ENCODE results near the gene FOSB. TPM values are rescaled to one million over a fixed set of nuclear protein-coding genes. Genes with fewer than 3 reads are reported as not detected.
A peak's percentile ranks its signal among the peaks of the same experiment; 100 is the strongest.

Gene FOSB
- total RNA-seq, 1 donor from 2014 or later, result 20.4 TPM

DNA sequence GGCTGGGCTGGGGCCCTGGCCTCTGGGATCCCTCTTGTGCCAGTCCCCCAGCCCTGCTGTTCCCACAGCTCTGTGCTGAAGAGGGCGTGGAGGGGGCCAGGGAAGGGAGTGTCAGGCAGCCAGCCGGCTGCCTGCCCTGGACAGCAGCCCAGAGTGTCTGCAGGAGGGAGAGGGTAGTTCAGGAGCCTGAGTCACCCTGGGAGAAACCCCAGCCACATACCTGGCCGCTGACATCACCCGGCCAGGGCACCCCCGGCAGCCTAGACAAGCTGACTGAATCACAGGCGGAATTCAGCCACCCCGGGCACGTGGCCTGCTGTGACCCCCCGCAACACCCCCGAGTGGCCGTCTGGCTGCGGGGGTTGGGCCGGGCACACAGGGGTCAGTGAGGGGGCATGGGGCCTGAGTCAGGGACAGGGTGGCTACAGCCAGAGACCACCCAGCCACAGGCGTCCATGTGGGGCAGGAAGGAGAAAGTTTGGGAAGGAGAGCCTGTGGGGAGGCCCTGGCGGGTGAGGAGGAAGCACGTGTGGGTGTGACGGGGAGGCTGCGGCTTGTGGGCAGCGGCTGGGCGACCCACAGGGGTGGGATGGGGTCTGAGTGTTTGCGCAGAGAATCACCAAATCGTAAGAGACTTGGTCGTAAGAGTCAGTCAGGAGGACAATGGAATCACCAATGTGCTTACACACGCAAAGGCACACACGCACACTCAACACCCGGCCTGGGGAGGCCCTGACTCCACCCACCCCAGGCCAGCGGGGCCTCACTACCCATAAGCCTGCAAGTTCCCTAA lies 11.9 kb upstream of the FOSB start:
- POLR2A ChIA-PET, result interaction anchor here (0.7 to 2.4 kb wide), 3 partner anchors 12 to 56 kb away, joined by 3 to 33 read pairs (median 4); partner anchors contain the start of gene FOSB

DNA sequence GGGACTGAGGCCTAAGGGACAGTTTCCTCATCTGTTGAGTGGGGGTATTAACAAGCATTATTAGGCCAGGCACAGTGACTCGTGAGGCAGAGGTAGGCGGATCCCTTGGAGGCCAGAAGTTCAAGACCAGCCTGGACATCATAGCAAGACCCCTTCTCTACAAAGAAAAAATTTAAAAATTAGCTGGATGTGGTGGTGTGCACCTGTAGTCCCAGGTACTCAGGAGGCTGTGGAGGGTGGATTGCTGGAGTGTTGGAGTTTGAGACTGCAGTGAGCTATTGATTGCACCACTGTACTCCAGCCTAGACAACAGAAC lies 11.3 kb upstream of the FOSB start:
- intact Hi-C loops (cut with micrococcal nuclease), result loop anchor here (1.0 kb wide), 1 partner anchor 11 kb away; the partner anchor contains the start of gene FOSB
- peaks cover 43% of the 10 kb centered on the region for H3K4me1 Mint-ChIP-seq

More for the DNA sequence above, 11.9 kb upstream of the FOSB start:
- Mint-ChIP-seq H3K36me3 (ENCODE audit: low read depth) (no peaks in the 10 kb centered on the region), H3K27me3 (no peaks in the 10 kb centered on the region), H3K27ac (peak overlapping the region; percentile 80), H3K4me3 (peak overlapping the region; percentile 67), H3K9me3 (no peaks in the 10 kb centered on the region), H3K4me1 (peaks cover 44% of the 10 kb centered on the region)
- ATAC-seq (ENCODE audit: low read depth) (peak; percentile 59), DNase-seq (peak; percentile 69)
- CTCF ChIA-PET, result interaction anchor here (2.0 to 2.8 kb wide), 2 partner anchors 16 to 23 kb away, joined by 6 to 12 read pairs; no protein-coding TSS in a partner anchor
- intact Hi-C loops (cut with micrococcal nuclease), result loop anchor here (1.0 kb wide), 1 partner anchor 11 kb away; the partner anchor contains the start of gene FOSB
- TF ChIP-seq, protein P1, sequence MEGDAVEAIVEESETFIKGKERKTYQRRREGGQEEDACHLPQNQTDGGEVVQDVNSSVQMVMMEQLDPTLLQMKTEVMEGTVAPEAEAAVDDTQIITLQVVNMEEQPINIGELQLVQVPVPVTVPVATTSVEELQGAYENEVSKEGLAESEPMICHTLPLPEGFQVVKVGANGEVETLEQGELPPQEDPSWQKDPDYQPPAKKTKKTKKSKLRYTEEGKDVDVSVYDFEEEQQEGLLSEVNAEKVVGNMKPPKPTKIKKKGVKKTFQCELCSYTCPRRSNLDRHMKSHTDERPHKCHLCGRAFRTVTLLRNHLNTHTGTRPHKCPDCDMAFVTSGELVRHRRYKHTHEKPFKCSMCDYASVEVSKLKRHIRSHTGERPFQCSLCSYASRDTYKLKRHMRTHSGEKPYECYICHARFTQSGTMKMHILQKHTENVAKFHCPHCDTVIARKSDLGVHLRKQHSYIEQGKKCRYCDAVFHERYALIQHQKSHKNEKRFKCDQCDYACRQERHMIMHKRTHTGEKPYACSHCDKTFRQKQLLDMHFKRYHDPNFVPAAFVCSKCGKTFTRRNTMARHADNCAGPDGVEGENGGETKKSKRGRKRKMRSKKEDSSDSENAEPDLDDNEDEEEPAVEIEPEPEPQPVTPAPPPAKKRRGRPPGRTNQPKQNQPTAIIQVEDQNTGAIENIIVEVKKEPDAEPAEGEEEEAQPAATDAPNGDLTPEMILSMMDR (IDR thresholded peaks at IDR 0.05), result no peak

DNA sequence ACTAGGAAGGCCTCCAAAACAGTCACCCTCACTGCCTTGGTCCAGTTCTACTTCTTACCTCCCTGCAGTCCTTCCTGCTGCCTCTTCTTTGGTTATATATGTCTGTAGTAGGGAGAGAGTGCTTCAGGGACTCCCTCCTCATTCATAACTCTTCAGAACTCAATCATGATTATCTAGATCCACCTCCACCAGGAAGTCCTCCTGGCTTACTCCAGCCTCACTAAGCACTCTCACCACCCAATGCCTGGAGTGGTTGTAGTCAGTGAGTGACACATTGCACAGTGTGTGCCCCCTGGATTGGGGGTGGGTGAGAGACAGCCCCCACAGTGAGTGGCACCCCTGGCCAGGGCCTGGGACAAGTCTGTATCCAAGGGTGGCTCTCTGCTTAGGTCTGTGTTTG lies 10.0 kb upstream of the FOSB start:
- Mint-ChIP-seq H3K4me1 (peaks cover 36% of the 10 kb centered on the region), H3K36me3 (ENCODE audit: low read depth) (no peaks in the 10 kb centered on the region), H3K27me3 (no peaks in the 10 kb centered on the region), H3K27ac (no peak overlapping the region), H3K4me3 (no peak overlapping the region), H3K9me3 (no peaks in the 10 kb centered on the region)
- intact Hi-C loops (cut with micrococcal nuclease), result no loop called here
- CTCF ChIA-PET, result interaction anchor here (2.8 kb wide), 1 partner anchor 18 kb away, joined by 12 read pairs; no protein-coding TSS in a partner anchor
- TF ChIP-seq, protein P1 (IDR thresholded peaks at IDR 0.05), result no peak
- ATAC-seq (ENCODE audit: low read depth), result no peak
- POLR2A ChIA-PET, result interaction anchor here (1.0 to 2.4 kb wide), 2 partner anchors 9 to 10 kb away, joined by 4 to 33 read pairs; partner anchors contain the start of gene FOSB
- DNase-seq, result no peak

More for the DNA sequence above, 11.3 kb upstream of the FOSB start:
- no peak for DNase-seq
- TF ChIP-seq, protein P1 (IDR thresholded peaks at IDR 0.05), result no peak
- no peaks in the 10 kb centered on the region for H3K36me3 Mint-ChIP-seq (ENCODE audit: low read depth)
- CTCF ChIA-PET, result interaction anchor here (2.8 kb wide), 1 partner anchor 17 kb away, joined by 12 read pairs; no protein-coding TSS in a partner anchor
- POLR2A ChIA-PET, result interaction anchor here (0.6 to 2.4 kb wide), 5 partner anchors 12 to 244 kb away, joined by 3 to 33 read pairs (median 4); partner anchors contain the start of gene FOSB
- no peaks in the 10 kb centered on the region for H3K9me3 Mint-ChIP-seq
- no peak overlapping the region for H3K4me3 Mint-ChIP-seq
- no peaks in the 10 kb centered on the region for H3K27me3 Mint-ChIP-seq
- no peak for ATAC-seq (ENCODE audit: low read depth)
- no peak overlapping the region for H3K27ac Mint-ChIP-seq

DNA sequence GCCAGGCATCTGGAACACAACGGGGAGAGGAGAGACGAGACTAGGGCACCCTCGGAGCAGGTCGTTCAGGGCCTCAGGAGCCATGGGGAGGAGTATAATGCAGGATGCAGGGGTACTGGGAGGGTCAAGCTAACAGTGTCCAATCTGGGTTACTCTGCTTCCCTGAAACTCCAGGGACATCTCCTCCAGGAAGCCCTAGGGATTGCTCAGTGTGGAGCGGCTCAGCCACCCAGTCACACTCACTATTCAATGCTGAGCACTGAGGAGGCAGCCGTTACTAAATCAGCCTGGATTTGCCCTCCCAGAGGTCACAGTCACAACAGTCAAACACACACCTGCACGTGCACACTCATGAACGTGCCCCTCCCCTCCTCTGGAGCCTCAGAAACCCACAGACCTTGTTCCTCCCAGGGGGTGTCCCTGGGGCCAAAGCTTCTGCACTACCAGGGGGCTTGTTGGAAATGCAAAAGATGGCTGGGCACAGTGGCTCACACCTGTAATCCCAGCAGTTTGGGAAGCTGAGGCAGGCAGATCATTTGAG lies 6.9 kb upstream of the FOSB start:
- no peaks in the 10 kb centered on the region for H3K36me3 Mint-ChIP-seq (ENCODE audit: low read depth)
- POLR2A ChIA-PET, result interaction anchor here (1.4 kb wide), 1 partner anchor 22 kb away, joined by 3 read pairs; no protein-coding TSS in a partner anchor
- H3K4me1 Mint-ChIP-seq, result peaks cover 22% of the 10 kb centered on the region
- no peak overlapping the region for H3K27ac Mint-ChIP-seq
- H3K27me3 Mint-ChIP-seq, result no peaks in the 10 kb centered on the region
- TF ChIP-seq, protein P1 (IDR thresholded peaks at IDR 0.05), result no peak
- DNase-seq, result no peak
- H3K4me3 Mint-ChIP-seq, result no peak overlapping the region
- no peak for ATAC-seq (ENCODE audit: low read depth)
- H3K9me3 Mint-ChIP-seq, result no peaks in the 10 kb centered on the region
- CTCF ChIA-PET, result interaction anchor here (1.3 to 2.6 kb wide), 2 partner anchors 21 to 25 kb away, joined by 3 to 14 read pairs; no protein-coding TSS in a partner anchor
- intact Hi-C loops (cut with micrococcal nuclease), result no loop called here

DNA sequence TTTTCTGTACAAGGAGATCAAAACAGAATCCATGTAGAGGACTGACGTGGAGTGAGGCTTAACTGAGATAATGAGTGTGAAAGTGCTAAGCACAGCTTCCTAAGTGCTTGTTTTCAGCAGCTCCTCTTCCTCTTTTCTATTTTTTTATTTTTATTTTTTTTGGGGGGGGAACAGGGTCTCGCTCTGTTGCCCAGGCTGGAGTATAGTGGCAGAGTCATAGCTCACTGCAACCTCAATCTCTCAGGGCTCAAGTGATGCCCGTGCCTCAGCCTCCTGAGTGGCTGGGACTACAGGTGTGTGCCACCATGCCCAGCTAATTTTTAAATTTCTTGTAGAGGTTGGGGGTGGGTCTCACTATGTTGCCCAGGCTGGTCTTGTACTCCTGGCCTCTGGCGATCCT lies 5.6 kb upstream of the FOSB start:
- TF ChIP-seq, protein P1 (IDR thresholded peaks at IDR 0.05), result no peak
- Mint-ChIP-seq H3K4me3 (no peak overlapping the region), H3K4me1 (peaks cover 17% of the 10 kb centered on the region), H3K36me3 (ENCODE audit: low read depth) (no peaks in the 10 kb centered on the region), H3K9me3 (no peaks in the 10 kb centered on the region), H3K27me3 (peaks cover 2% of the 10 kb centered on the region), H3K27ac (no peak overlapping the region)
- ChIA-PET POLR2A (interaction anchor here (1.2 kb wide), 1 partner anchor 17 kb away, joined by 5 read pairs; no protein-coding TSS in a partner anchor), CTCF (interaction anchor here (0.8 to 2.6 kb wide), 3 partner anchors 16 to 23 kb away, joined by 3 to 14 read pairs (median 7); no protein-coding TSS in a partner anchor)
- ATAC-seq (ENCODE audit: low read depth) (peak; percentile 27), DNase-seq (no peak)
- intact Hi-C loops (cut with micrococcal nuclease), result no loop called here

Data from activated B cell treated with CpG ODN at 0.5 μM for 24 hours (primary cell).